Breast epithelium (tissue), 3 donors: Measurements from ENCODE around the gene ADCY2.

Experiments
- POLR2A ChIP-seq: fragments of 450-650 bp; IDR thresholded peaks from one replicate; pipeline ENCODE4 v1.6.1; 2016; ENCODE audit warnings: antibody characterized with exemption, mild to moderate bottlenecking, moderate library complexity
- POLR2AphosphoS5 ChIP-seq, 3 donors: sonication (generic); formaldehyde crosslinking; IDR thresholded peaks; one replicate each; pipeline ENCODE4 v1.6.1; 2017; ENCODE audit warnings: antibody characterized with exemption in 3 of 3
- TF ChIP-seq, protein P1 (sequence below), 3 donors: fragments of 450-650 bp; IDR thresholded peaks; one replicate each; pipeline ENCODE4 v1.5.1; 2016 to 2017; ENCODE audit warnings: antibody characterized with exemption in 3 of 3, mild to moderate bottlenecking in 3 of 3, moderate library complexity in 3 of 3

DNA sequence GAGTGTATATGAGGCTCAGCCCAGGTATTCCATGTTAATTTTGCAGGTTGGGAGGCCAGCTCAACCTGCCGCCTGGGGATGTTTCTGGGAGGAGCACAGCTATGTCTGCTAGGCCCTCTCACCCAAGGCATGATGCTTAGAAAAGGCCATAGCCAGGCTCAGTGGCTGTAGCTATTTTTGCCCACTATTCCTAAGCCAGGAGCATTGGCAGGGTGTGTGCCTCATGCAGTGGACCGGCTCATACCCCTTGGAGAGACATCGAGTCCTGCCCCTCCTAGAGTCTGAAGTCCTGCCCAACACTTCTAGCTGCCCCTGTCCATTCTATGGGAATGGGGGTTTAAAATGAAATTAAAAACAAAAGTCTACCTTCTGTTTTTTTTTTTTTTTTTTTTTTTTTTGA, 22.3 kb downstream of the ADCY2 start:
- TF ChIP-seq, protein P1, sequence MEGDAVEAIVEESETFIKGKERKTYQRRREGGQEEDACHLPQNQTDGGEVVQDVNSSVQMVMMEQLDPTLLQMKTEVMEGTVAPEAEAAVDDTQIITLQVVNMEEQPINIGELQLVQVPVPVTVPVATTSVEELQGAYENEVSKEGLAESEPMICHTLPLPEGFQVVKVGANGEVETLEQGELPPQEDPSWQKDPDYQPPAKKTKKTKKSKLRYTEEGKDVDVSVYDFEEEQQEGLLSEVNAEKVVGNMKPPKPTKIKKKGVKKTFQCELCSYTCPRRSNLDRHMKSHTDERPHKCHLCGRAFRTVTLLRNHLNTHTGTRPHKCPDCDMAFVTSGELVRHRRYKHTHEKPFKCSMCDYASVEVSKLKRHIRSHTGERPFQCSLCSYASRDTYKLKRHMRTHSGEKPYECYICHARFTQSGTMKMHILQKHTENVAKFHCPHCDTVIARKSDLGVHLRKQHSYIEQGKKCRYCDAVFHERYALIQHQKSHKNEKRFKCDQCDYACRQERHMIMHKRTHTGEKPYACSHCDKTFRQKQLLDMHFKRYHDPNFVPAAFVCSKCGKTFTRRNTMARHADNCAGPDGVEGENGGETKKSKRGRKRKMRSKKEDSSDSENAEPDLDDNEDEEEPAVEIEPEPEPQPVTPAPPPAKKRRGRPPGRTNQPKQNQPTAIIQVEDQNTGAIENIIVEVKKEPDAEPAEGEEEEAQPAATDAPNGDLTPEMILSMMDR (IDR thresholded peaks at IDR 0.05), result no peak
- no peak for TF ChIP-seq POLR2A
- TF ChIP-seq POLR2AphosphoS5 (IDR thresholded peaks at IDR 0.05), result no peak
